IMR-90 (cell line): ENCODE data around the gene TCERG1L. TPM values are rescaled to one million over a fixed set of nuclear protein-coding genes. Genes with fewer than 3 reads are reported as not detected.

ENCODE experiments used
- ATAC-seq: fragments of 200-7000 bp; cut with Tn5 transposase; 2 replicates; pipeline ENCODE4 v1.9.1; 2020; ENCODE audit warnings: low read depth, mild to moderate bottlenecking, moderate library complexity
- BruUV-seq: library from RNA; stranded (reverse); fragments of 400-500 nt; replicated peaks from 2 replicates; lab custom pipeline; 2021; lab: Mats Ljungman, UMichigan
- CTCF ChIA-PET: fragments of 300-600 bp; formaldehyde crosslinking; extraction: SDS; loops from one replicate; lab custom pipeline; 2021; ENCODE audit warnings: antibody characterized with exemption; lab: Yijun Ruan, JAX
- POLR2A ChIA-PET: fragments of 300-600 bp; sonication (Branson Sonifier 250); formaldehyde crosslinking; loops from one replicate; lab custom pipeline; 2022; ENCODE audit warnings: antibody characterized with exemption; ENCODE audit not compliant: unreplicated experiment; lab: Charles Lee
- DNase-seq: peaks from one replicate; pipeline ENCODE4 v3.0.0; 2013
- H2AFZ ChIP-seq: replicated peaks from 2 replicates; pipeline ENCODE3; 2013; ENCODE audit warnings: low read length, mild to moderate bottlenecking; ENCODE audit not compliant: poor library complexity
- H2AK5ac ChIP-seq: 2 replicates; pipeline ENCODE4 v1.6.1; 2013; ENCODE audit warnings: low read depth, low read length, inconsistent platforms
- H2AK9ac ChIP-seq: replicated peaks from 2 replicates; pipeline ENCODE3; 2013; ENCODE audit warnings: mild to moderate bottlenecking, low read depth, low read length, moderate library complexity; ENCODE audit not compliant: poor library complexity
- H2BK120ac ChIP-seq: 2 replicates; pipeline ENCODE4 v1.6.1; 2013; ENCODE audit warnings: low read depth, low read length, inconsistent platforms
- H2BK15ac ChIP-seq: 3 replicates; pipeline ENCODE4 v1.6.1; 2013; ENCODE audit warnings: low read depth, low read length, inconsistent platforms
- H2BK20ac ChIP-seq: 2 replicates; pipeline ENCODE4 v1.6.1; 2013; ENCODE audit warnings: low read depth, mild to moderate bottlenecking, inconsistent platforms, low read length, moderate library complexity
- H2BK5ac ChIP-seq: 2 replicates; pipeline ENCODE4 v1.6.1; 2013; ENCODE audit warnings: mild to moderate bottlenecking, low read depth, low read length, inconsistent platforms; ENCODE audit not compliant: poor library complexity, severe bottlenecking
- H3K14ac ChIP-seq: replicated peaks from 2 replicates; pipeline ENCODE4 v1.6.1; 2013; ENCODE audit warnings: low read depth, low read length, inconsistent platforms
- H3K18ac ChIP-seq: 2 replicates; pipeline ENCODE4 v1.6.1; 2013; ENCODE audit warnings: low read depth, low read length, control low read depth
- H3K23ac ChIP-seq: 2 replicates; pipeline ENCODE4 v1.6.1; 2013; ENCODE audit warnings: low read depth, low read length, inconsistent platforms
- H3K27ac ChIP-seq: 2 replicates; pipeline ENCODE4 v1.5.1; 2013; ENCODE audit warnings: mild to moderate bottlenecking, control low read depth, low read length; ENCODE audit not compliant: insufficient read depth
- H3K27me3 ChIP-seq: 2 replicates; pipeline ENCODE4 v1.6.1; 2013; ENCODE audit warnings: low read length; ENCODE audit not compliant: control insufficient read depth, insufficient read depth
- H3K36me3 ChIP-seq: 2 replicates; pipeline ENCODE4 v1.6.1; 2013; ENCODE audit warnings: low read length, mixed read lengths; ENCODE audit not compliant: control insufficient read depth, insufficient read depth
- H3K4ac ChIP-seq: 2 replicates; pipeline ENCODE4 v1.6.1; 2013; ENCODE audit warnings: low read depth, low read length, inconsistent platforms
- H3K4me1 ChIP-seq: 2 replicates; pipeline ENCODE4 v1.6.1; 2013; ENCODE audit warnings: low read length, mixed read lengths; ENCODE audit not compliant: control insufficient read depth, insufficient read depth
- H3K4me2 ChIP-seq: 2 replicates; pipeline ENCODE4 v1.6.1; 2013; ENCODE audit warnings: low read depth, mild to moderate bottlenecking, control low read depth, low read length, moderate library complexity
- H3K4me3 ChIP-seq: 2 replicates; pipeline ENCODE4 v1.5.1; 2013; ENCODE audit warnings: low read depth, mild to moderate bottlenecking, control low read depth, low read length, moderate library complexity; ENCODE audit not compliant: insufficient read depth
- H3K56ac ChIP-seq: 2 replicates; pipeline ENCODE4 v1.6.1; 2013; ENCODE audit warnings: low read length, inconsistent platforms; ENCODE audit not compliant: insufficient read depth; ENCODE audit errors: extremely low read depth
- H3K79me1 ChIP-seq, 2 experiments: 2 replicates each; pipeline ENCODE4 v1.6.1; 2013; ENCODE audit warnings: low read length in 2 of 2, inconsistent platforms in 1 of 2, low read depth in 1 of 2
- H3K9ac ChIP-seq: 2 replicates; pipeline ENCODE4 v1.6.1; 2013; ENCODE audit warnings: low read depth, low read length, control low read depth
- H3K9me1 ChIP-seq: 2 replicates; pipeline ENCODE4 v1.6.1; 2013; ENCODE audit warnings: low read length, inconsistent platforms; ENCODE audit not compliant: insufficient read depth
- H3K9me3 ChIP-seq: 2 replicates; pipeline ENCODE4 v1.6.1; 2013; ENCODE audit warnings: low read length; ENCODE audit not compliant: control insufficient read depth, insufficient read depth
- H4K20me1 ChIP-seq: 2 replicates; pipeline ENCODE4 v1.6.1; 2013; ENCODE audit warnings: low read length, inconsistent platforms; ENCODE audit not compliant: insufficient read depth
- H4K5ac ChIP-seq: 2 replicates; pipeline ENCODE4 v1.6.1; 2013; ENCODE audit warnings: mild to moderate bottlenecking, low read depth, low read length, control low read depth
- H4K8ac ChIP-seq, 2 experiments: 2 replicates each; pipeline ENCODE4 v1.6.1; 2013; ENCODE audit warnings: low read depth in 2 of 2, low read length in 2 of 2, control low read depth in 1 of 2, inconsistent platforms in 1 of 2
- H4K91ac ChIP-seq: 2 replicates; pipeline ENCODE4 v1.6.1; 2013; ENCODE audit warnings: low read depth, low read length, inconsistent platforms; ENCODE audit not compliant: insufficient read depth
- BHLHE40 ChIP-seq: fragments of 150-350 bp; IDR thresholded peaks from 2 replicates; pipeline ENCODE4 v1.6.1; 2016; ENCODE audit warnings: mild to moderate bottlenecking, low read depth, low read length
- MAFK ChIP-seq: IDR thresholded peaks from 2 replicates; pipeline ENCODE4 v1.6.1; 2012; ENCODE audit warnings: low read depth, low read length, improper control_type of control experiment
- MAZ ChIP-seq: IDR thresholded peaks from 2 replicates; pipeline ENCODE4 v1.6.1; 2012; ENCODE audit warnings: low read depth, mild to moderate bottlenecking, low read length, improper control_type of control experiment, moderate library complexity, borderline replicate concordance
- POLR2A ChIP-seq: IDR thresholded peaks from 2 replicates; pipeline ENCODE4 v1.6.1; 2012; ENCODE audit warnings: mild to moderate bottlenecking, low read depth, low read length
- RCOR1 ChIP-seq: IDR thresholded peaks from 2 replicates; pipeline ENCODE4 v1.6.1; 2012; ENCODE audit warnings: mild to moderate bottlenecking, low read length, improper control_type of control experiment; ENCODE audit not compliant: insufficient replicate concordance
- USF2 ChIP-seq: fragments of 150-350 bp; IDR thresholded peaks from 2 replicates; pipeline ENCODE4 v1.6.1; 2017; ENCODE audit warnings: mild to moderate bottlenecking, antibody characterized with exemption, low read length, low read depth
- WGBS, 2 experiments: methylation state at CpG; one replicate each; pipeline versions ENCODE4 v1.1.5 to v1.1.7; 2013; ENCODE audit warnings: missing lambda C conversion rate in 2 of 2; ENCODE audit not compliant: insufficient read length in 1 of 2; ENCODE audit errors: extremely low coverage in 2 of 2; 5-methylcytosine and 5-hydroxymethylcytosine counted together
- dilution Hi-C: fragments of 300-500 bp; cut with HindIII; formaldehyde crosslinking; loops from one replicate; pipeline ENCODE4 v1.14.3; 2018; ENCODE audit warnings: low sequenced_read_pairs; ENCODE audit not compliant: unreplicated experiment
- in situ Hi-C: fragments of 300-500 bp; cut with MboI; formaldehyde crosslinking; loops from 3 replicates; pipeline ENCODE4 v1.14.3; 2019; ENCODE audit warnings: low sequenced_read_pairs, inconsistent platforms, mixed read lengths
- intact Hi-C: fragments of 100-400 bp; cut with micrococcal nuclease; formaldehyde crosslinking; loops from 2 replicates; pipeline ENCODE4 v1.10.0; 2022
- polyA plus RNA-seq, 3 experiments: library from polyadenylated mRNA; depleted of rRNA; stranded (reverse); fragments of >200 nt; gene quantifications; 2 replicates each; pipeline ENCODE4 v1.2.3, GENCODE V29; 2012; ENCODE audit warnings: low replicate concordance in 1 of 3
- total RNA-seq: library from RNA; depleted of rRNA; stranded (reverse); fragments of >200 nt; gene quantifications from 2 replicates; pipeline ENCODE4 v1.2.3, GENCODE V29; 2012

The TCERG1L gene
- total and polyA plus RNA-seq, 2 of the 4 experiments (the other 2 are of a cell fraction) = not detected

- Histone ChIP-seq H4K8ac (no peak overlapping the region), H3K9me3 (peaks cover 16% of the 10 kb centered on the region), H3K4me1 (no peaks in the 10 kb centered on the region), H2AFZ (no peak overlapping the region), H4K20me1 (no peaks in the 10 kb centered on the region), H4K91ac (no peak overlapping the region), H2AK5ac (no peak overlapping the region), H3K4ac (no peak overlapping the region), H2BK5ac (no peak overlapping the region), H3K18ac (no peak overlapping the region), H2BK20ac (no peak overlapping the region), H3K9me1 (no peaks in the 10 kb centered on the region), H3K27ac (no peak overlapping the region), H3K4me3 (no peak overlapping the region), H2BK120ac (no peak overlapping the region), H3K36me3 (no peaks in the 10 kb centered on the region), H2BK15ac (no peak overlapping the region), H2AK9ac (no peak overlapping the region), H3K4me2 (no peak overlapping the region), H3K56ac (no peak overlapping the region), H3K9ac (no peak overlapping the region), H3K79me1 (no peaks in the 10 kb centered on the region), H3K23ac (no peak overlapping the region), H4K5ac (no peak overlapping the region), H3K27me3 (no peaks in the 10 kb centered on the region), H3K14ac (no peak overlapping the region)
- BruUV-seq = no TSS peak
- CTCF ChIA-PET = no interaction called here
- in situ Hi-C loops (no loop called here), intact Hi-C loops (no loop called here), dilution Hi-C loops (no loop called here)
- ATAC-seq (no peak), DNase-seq (no peak)
- POLR2A ChIA-PET = no interaction called here
- WGBS, 2 experiments = 0% methylated on average over 16 of the region's 36 CpGs; no CpG with 5 or more reads in 1 of the 2 experiments
- TF ChIP-seq BHLHE40 (no peak), MAZ (no peak), RCOR1 (no peak), MAFK (no peak), USF2 (no peak), POLR2A (no peak)
Observed at GRCh38 chr10:131311402-131311660, 190 bp downstream of the TCERG1L start.
